Keratinocyte (primary cell): ENCODE data around the gene DUSP8.

Experiments used
- CTCF ChIP-seq, 3 experiments: IDR thresholded peaks in 1 of 3; conservative IDR thresholded peaks in 1 of 3; optimal IDR thresholded peaks in 1 of 3; 2 replicates in 2 of 3; 3 replicates in 1 of 3; pipeline versions ENCODE3 to v1.5.1; 2011; ENCODE audit warnings: low read length in 3 of 3, mild to moderate bottlenecking in 3 of 3, moderate library complexity in 2 of 3, control low read depth in 1 of 3, inconsistent platforms in 1 of 3; ENCODE audit not compliant: insufficient read depth in 2 of 3; ENCODE audit errors: extremely low read depth in 1 of 3
- EZH2 ChIP-seq: IDR thresholded peaks from one replicate; pipeline ENCODE4 v1.6.1; 2012; ENCODE audit warnings: inconsistent platforms, mild to moderate bottlenecking, low read length, moderate library complexity

GRCh38 chr11:1560649-1561251, 11.3 kb downstream of the DUSP8 start:
- TF ChIP-seq EZH2 = no peak
- peak in 1 of 3 experiments; percentile 23 for TF ChIP-seq CTCF (optimal IDR thresholded peaks at IDR 0.05 in 1 of 3, IDR thresholded peaks at IDR 0.05 in 1 of 3, conservative IDR thresholded peaks at IDR 0.05 in 1 of 3; ENCODE audit: extremely low read depth in 1 of 3, insufficient read depth in 2 of 3, low read length in 3 of 3)
